Left renal cortex interstitium (tissue), 4 donors: ENCODE data around the gene KRTAP16-1. TPM values are rescaled to one million over a fixed set of nuclear protein-coding genes. Genes with fewer than 3 reads are reported as not detected.

Source experiments
- DNase-seq, 4 donors: peaks; one replicate each; pipeline ENCODE4 v3.0.0-alpha.2; 2013; ENCODE audit warnings: low read depth in 4 of 4, low spot score in 2 of 4, missing footprints in 1 of 4
- polyA plus RNA-seq, 4 donors: library from polyadenylated mRNA; unstranded; fragments of 120-200 nt; gene quantifications; one replicate each; pipeline ENCODE4 v1.2.1, GENCODE V29; 2013; ENCODE audit not compliant: insufficient read length in 4 of 4

KRTAP16-1 gene
- polyA plus RNA-seq, 4 donors, result not detected

GRCh38 chr17:41332239-41332638 is 23.1 kb upstream of the KRTAP16-1 start:
- no peak for DNase-seq

DNA sequence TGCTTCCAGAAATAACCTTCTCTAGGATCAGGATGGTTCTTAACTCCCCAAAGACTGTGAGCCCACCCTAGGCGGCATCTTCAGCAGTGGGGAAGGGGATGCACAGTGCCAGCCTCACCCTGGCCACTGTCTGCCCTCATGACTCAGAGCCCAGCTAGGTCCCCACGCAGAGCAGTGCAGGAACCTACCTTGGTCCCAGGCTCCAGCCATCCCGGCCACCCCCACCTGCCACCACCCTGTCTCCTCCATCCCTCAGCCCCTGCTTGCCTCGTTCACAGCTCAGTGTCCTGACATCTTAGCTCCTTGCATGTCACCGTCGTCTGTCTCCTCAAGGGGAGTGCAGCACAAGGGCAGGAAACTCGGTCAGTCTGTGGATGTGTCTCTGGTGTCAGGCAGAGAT is 22.5 kb upstream of the KRTAP16-1 start:
- DNase-seq, result no peak

DNA sequence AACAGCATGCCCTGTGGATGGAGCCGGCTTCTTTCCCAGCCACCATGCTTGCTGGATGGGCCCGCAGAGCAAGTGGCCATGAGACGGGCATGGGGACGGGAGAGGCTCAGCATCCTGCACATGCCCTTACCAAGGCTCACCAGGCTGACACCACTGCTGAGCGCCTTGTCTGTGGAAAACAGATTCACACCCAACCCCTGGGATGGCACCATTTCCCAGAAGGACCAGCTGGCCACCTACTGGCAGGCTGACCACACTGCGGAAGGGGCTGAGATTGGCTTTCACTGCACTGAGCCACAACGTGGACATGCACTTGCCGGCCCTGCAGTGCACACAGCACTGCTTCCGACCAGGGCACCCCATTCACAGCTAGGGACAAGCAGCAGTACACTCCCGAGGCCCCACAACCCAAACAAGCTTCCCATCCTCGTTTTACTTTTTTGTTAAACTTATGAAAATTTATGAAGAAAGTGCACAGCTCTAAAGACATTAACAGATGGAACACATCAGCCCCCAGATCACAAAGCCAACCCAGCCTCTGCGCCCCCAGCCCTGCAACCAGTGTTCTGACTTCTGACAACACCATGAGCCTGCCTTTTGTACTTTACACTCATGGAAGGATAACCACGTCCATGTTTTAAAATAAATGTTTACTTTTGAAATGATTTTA is 20.3 kb upstream of the KRTAP16-1 start:
- no peak for DNase-seq

- no peak for DNase-seq
These were observed 19.1 kb upstream of the KRTAP16-1 start for GRCh38 chr17:41328207-41328606.

DNA sequence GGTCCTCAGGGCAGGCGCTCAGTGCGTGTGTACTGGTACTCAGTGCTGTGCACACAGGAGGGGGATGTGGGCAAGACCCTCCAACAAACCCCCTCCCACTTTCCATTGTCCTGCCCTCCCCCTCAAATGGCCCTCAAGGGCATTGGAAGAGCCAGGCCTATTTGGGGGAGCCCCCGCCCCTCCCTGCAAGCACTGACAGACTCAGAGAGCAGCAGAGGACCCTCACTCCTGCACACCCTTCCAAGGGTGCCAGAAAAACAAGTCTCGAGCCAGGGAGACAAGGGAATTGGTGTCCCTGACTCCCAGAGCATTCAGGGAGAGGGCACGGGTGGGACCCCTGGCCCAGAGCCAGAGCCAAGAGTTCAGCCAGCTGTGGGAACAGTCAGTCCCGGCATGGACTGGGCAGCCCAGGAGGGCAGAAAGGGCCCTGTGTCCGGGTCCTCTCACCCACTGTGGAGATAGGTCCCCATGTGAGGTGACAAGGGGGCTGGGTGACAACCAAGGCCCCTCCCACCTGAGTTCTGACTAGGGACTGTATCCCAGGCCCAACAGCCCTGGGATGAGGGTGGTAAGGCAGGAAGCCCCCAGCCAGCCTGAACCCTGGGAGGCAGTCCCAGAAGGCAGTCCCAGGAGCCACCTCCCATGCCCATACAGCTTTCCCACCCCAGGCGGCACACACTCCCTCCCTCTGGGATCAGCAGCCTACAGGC is 18.5 kb upstream of the KRTAP16-1 start:
- DNase-seq, result no peak

GRCh38 chr17:41326173-41327145 is 17.4 kb upstream of the KRTAP16-1 start:
- no peak for DNase-seq

GRCh38 chr17:41325611-41326010 is 16.5 kb upstream of the KRTAP16-1 start:
- no peak for DNase-seq

GRCh38 chr17:41325126-41325525 is 16.0 kb upstream of the KRTAP16-1 start:
- no peak for DNase-seq

DNA sequence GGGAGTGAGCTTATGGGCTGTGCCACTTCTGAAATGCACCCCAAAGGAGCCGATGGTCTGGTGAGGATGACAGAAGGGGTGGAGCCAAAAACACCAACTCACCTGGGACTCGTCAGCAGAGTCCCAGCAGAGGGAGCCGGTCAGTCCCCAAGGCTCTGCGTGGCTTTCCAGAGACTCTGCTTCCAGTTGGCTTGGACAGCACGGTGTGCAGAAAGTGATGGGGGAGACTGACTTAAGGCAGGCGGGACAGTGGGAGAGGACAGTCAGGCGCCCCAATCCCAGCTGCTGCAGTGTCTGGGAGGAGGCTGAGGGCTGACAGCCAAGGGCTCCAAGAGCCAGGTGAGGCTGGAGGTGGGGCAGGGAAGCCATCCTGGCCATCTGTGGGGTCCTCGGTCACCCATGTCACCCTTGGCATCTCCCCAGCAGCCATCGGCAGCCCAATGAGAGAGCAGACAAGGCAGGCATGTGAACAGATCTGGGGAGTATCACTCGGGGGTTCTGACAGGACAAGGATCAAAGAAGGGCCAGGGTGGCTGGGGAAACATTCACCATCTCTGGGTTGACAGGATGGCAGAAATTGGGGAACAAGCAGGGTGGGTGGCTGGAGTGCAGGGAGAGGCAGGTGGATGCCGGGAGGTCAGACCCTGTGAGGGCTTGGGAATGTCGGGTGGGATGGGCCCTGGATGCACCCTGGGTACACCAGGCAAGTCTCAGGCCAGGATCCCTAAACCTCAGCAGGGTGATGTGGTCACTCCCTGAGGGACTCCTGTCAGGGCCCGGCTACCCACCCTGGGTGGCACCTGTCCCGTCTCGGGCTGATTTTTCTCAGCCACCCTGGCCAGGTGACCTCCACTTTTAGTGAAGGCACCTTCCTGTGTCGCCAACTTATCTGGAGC is 15.3 kb upstream of the KRTAP16-1 start:
- no peak for DNase-seq

GRCh38 chr17:41322903-41323895 is 14.1 kb upstream of the KRTAP16-1 start:
- DNase-seq, result no peak

GRCh38 chr17:41322094-41322902 is 13.2 kb upstream of the KRTAP16-1 start:
- DNase-seq, result no peak

DNA sequence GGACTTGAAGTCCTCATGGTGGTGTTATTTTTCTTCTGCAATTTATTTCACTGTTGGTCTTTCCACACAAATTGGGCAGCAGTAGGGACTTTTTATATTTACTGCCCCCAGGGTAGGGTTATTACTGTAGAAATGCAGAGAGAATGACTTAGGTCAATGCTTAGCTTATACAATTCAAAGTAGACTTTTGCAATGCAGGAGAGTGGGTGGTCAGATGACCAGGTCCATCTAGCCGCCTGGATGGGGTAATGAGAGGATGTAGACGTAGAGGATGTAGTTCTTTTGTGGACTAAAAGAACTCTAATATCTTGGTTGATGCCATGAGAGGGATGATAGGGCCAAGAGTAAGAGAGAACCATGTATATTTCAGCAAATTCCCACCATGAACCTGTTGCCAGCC is 9.1 kb upstream of the KRTAP16-1 start:
- DNase-seq, result no peak

DNA sequence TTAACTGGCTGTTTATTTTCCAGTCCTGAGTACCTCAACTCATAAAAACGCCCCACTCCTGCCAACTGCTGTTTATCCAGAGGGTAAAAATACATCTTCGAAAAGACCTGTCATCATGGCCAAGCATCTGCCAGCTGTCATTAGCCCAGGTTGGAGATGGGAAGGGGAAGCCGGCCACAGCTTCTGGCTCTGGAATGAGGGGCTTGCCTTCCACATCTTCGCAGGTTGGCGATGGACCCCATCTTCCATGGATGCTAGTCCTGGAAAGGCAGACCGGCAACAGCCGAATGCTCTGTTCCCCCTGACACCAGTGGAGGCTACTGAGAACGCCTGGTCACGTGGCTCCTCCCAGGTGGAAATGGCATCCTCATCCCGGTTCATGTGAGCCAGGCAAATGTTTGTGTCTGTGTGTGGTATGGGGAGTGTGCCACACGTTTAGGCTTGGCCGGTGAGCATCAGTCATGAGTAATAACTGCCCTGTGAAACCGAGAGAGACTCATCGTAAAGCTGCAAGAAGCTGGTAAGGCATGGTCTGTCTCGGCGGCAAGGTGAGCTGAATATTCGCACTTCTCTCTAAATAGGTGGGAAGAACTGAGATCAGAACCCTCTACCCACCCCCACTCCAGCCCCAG is 6.8 kb upstream of the KRTAP16-1 start:
- no peak for DNase-seq

- DNase-seq, result no peak
These were observed 6.2 kb upstream of the KRTAP16-1 start, which contains the start of gene KRTAP17-1 for GRCh38 chr17:41315204-41315794. Gene KRTAP17-1 (minus strand): TSS chr17:41315710. CDS start chr17:41315650, 60 bp downstream.

GRCh38 chr17:41311111-41311510 is 2.0 kb upstream of the KRTAP16-1 start:
- DNase-seq, result no peak

DNA sequence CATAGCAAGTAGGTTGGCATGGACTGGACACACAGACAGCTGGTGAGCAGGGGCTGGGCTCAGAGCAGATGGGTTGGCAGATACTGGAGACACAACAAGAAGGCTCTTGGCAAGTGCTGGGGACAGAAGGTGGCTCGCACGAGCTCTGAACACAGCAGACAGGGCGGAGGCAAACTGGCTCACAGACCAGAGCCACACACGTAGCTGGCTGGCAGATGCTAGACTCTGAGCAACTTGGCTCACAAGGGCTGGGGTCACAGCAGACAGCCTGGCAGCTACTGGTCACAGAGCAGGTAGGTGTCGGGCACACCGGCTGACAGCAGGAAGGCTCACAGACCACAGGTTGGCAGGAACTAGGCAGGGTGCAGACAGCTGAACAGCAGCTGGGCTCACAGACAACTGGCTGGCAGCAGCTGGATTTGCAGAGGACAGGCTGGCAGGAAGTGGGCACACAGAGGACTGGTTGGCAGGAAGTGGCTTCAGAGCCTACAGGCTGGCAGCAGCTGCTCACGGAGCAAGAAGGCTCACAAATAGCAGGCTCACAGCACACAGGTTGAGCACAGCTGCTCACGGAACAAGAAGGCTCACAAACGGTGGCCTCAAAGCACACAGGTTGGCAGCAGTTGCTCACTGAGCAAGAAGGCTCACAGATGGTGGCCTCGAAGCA is 725 bp downstream of the KRTAP16-1 start:
- DNase-seq, result no peak

DNA sequence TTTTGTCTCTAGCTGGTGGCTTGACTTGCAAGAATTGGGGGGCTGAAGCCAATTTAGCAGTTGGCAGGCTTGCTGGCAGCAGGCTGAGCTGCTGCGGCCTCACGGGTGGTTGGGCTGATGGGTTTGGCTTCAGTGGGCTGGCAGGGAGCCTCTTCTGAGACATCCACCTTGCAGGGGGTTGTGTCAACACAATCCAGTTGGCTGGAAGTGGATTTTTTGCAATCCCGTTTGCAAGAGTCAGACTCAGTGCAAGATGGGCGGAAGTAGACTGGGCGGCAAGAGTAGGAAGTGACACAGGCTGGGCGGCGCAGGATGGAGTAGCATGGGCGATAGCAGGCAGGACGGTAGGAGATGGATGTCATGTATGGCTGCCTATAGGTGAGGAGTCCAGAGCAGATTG is 1.5 kb downstream of the KRTAP16-1 start:
- DNase-seq, result no peak
